HepG2 (cell line): ENCODE measurements around the gene ZNF846. TPM values are rescaled to one million over a fixed set of nuclear protein-coding genes. Genes with fewer than 3 reads are reported as not detected.

ENCODE experiments used
- JUN ChIP-seq: sonication (generic); formaldehyde crosslinking; IDR thresholded peaks from 2 replicates; pipeline ENCODE4 v1.4.0; 2020; ENCODE audit warnings: mild to moderate bottlenecking, missing genetic modification reagents
- KDM4B ChIP-seq: sonication (generic); formaldehyde crosslinking; IDR thresholded peaks from 2 replicates; pipeline ENCODE4 v1.4.0; 2020; ENCODE audit warnings: missing genetic modification reagents
- NRL ChIP-seq: sonication (generic); formaldehyde crosslinking; IDR thresholded peaks from 2 replicates; pipeline ENCODE4 v1.5.0; 2020; ENCODE audit warnings: missing genetic modification reagents, mild to moderate bottlenecking, moderate library complexity, borderline replicate concordance
- PITX1 ChIP-seq: sonication (generic); formaldehyde crosslinking; IDR thresholded peaks from 2 replicates; pipeline ENCODE4 v1.5.1; 2020; ENCODE audit warnings: mild to moderate bottlenecking, missing genetic modification reagents
- RNF2 ChIP-seq: fragments of 450-650 bp; conservative IDR thresholded peaks from 2 replicates; pipeline ENCODE4 v1.6.1; 2016; ENCODE audit warnings: low read depth
- SIN3A ChIP-seq: IDR thresholded peaks from 2 replicates; pipeline ENCODE4 v1.6.1; 2011; ENCODE audit warnings: low read depth, mild to moderate bottlenecking, control low read depth, low read length, borderline replicate concordance
- SNAI1 ChIP-seq: sonication (generic); formaldehyde crosslinking; IDR thresholded peaks from 2 replicates; pipeline ENCODE4 v1.5.0; 2020; ENCODE audit warnings: mild to moderate bottlenecking, missing genetic modification reagents, borderline replicate concordance
- TCF12 ChIP-seq, 2 experiments: fragments of 450-650 bp in 1 of 2; sonication (generic) in 1 of 2; formaldehyde crosslinking in 1 of 2; IDR thresholded peaks; 2 replicates each; pipeline versions ENCODE4 v1.6.1 to v1.8.0; 2017 to 2022; ENCODE audit warnings: antibody characterized with exemption in 1 of 2, mild to moderate bottlenecking in 1 of 2, missing genetic modification reagents in 1 of 2, moderate library complexity in 1 of 2
- ZEB1 ChIP-seq: IDR thresholded peaks from 2 replicates; pipeline ENCODE4 v1.6.1; 2012; ENCODE audit warnings: mild to moderate bottlenecking, low read depth, inconsistent platforms; ENCODE audit not compliant: insufficient replicate concordance
- ZMAT3 ChIP-seq: sonication (generic); formaldehyde crosslinking; conservative IDR thresholded peaks from 2 replicates; pipeline ENCODE4 v1.7.0; 2021; ENCODE audit warnings: missing genetic modification reagents
- ZMYM4 ChIP-seq: sonication (generic); formaldehyde crosslinking; IDR thresholded peaks from 2 replicates; pipeline ENCODE4 v1.8.1; 2023; ENCODE audit warnings: mild to moderate bottlenecking, missing genetic modification reagents
- ZNF513 ChIP-seq: sonication (generic); formaldehyde crosslinking; conservative IDR thresholded peaks from 2 replicates; pipeline ENCODE4 v1.5.0; 2020; ENCODE audit warnings: missing genetic modification reagents
- ZNF546 ChIP-seq: sonication (generic); formaldehyde crosslinking; conservative IDR thresholded peaks from 2 replicates; pipeline ENCODE4 v1.8.1; 2023; ENCODE audit warnings: mild to moderate bottlenecking, missing genetic modification reagents
- ZNF564 ChIP-seq: sonication (generic); formaldehyde crosslinking; IDR thresholded peaks from 2 replicates; pipeline ENCODE4 v1.8.1; 2023; ENCODE audit warnings: mild to moderate bottlenecking, missing genetic modification reagents
- ZNF609 ChIP-seq: sonication (generic); formaldehyde crosslinking; IDR thresholded peaks from 2 replicates; pipeline ENCODE4 v1.4.0; 2020; ENCODE audit warnings: mild to moderate bottlenecking, missing genetic modification reagents, borderline replicate concordance
- ZNF703 ChIP-seq: sonication (generic); formaldehyde crosslinking; IDR thresholded peaks from 2 replicates; pipeline ENCODE4 v1.5.1; 2020; ENCODE audit warnings: missing genetic modification reagents, mild to moderate bottlenecking, moderate library complexity, borderline replicate concordance
- ZNF749 ChIP-seq: sonication (generic); formaldehyde crosslinking; IDR thresholded peaks from 2 replicates; pipeline ENCODE4 v1.8.0; 2022; ENCODE audit warnings: mild to moderate bottlenecking, missing genetic modification reagents, moderate library complexity, borderline replicate concordance
- ZNF790 ChIP-seq: sonication (generic); formaldehyde crosslinking; IDR thresholded peaks from 2 replicates; pipeline ENCODE4 v1.8.0; 2022; ENCODE audit warnings: missing genetic modification reagents, mild to moderate bottlenecking, borderline replicate concordance
- polyA plus RNA-seq, 8 experiments: library from polyadenylated mRNA; depleted of rRNA in 3 of 8; stranded (reverse) in 7 of 8; unstranded in 1 of 8; fragments of >200 nt; fragmentation: Illumina TruSeq in 4 of 8; extraction: Trizol in 4 of 8; gene quantifications; 2 replicates each; pipeline versions ENCODE4 v1.2.1 to v1.2.3, GENCODE V29; 2011 to 2016; ENCODE audit warnings: low read depth in 4 of 8, missing spikeins in 1 of 8, mixed read lengths in 1 of 8; ENCODE audit not compliant: insufficient read depth in 1 of 8
- total RNA-seq, 5 experiments: library from RNA; depleted of rRNA; stranded (reverse); fragments of >200 nt; fragmentation: Illumina TruSeq; extraction: Trizol; gene quantifications; 2 replicates each; pipeline ENCODE4 v1.2.3, GENCODE V29; 2016; ENCODE audit warnings: low read depth in 1 of 5
- TF ChIP-seq, protein P1 (sequence below): IDR thresholded peaks from 2 replicates; pipeline ENCODE4 v1.6.1; 2016

Gene ZNF846
- total and polyA plus RNA-seq, 2 of the 13 experiments (the other 11 are each of a cell fraction or from before 2014, with no cell fraction given): 4.8 to 5.4 TPM

DNA sequence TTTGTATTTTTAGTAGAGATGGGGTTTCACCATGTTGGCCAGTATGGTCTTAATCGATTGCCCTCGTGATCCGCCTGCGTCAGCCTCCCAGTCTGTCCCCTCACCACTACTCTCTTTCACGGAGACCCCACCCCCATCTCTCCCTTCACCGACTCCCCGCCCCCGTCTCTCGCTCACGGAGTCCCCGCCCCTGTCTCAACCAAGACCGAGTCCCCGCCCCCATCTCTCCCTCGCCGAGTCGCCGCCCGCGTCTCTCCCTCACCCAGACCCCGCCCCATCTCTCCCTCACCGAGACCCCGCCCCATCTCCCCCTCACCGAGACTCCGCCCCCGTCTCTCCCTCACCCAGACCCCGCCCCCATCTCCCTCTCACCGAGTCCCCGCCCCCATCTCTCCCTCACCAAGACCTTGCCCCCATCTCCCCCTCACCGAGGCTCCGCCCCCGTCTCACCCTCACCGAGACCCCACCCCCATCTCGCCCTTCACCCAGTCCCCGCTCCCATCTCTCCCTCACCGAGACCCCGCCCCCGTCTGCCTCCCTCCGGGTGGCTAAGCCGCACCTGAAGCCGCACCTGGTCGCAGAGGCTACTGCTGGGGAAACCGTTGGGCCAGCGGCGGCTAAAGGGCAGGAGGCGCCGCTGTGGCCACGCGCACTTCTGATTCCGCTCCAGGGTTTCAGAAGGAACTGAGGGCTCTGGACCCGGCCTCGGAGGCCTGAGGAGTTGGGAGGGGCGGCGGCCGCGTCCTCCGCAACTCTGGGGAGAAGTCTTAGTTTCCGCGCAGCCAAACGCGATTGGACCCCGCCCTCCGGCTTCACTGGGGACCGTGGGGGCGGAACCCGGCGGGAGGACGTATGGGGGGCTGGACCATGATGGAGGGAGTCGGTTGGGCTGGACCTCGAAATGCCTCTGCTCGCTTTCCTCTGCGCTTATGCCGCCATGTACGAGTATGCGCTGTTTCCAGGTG is 17.1 kb upstream of the ZNF846 start (continued):
- 0 out of 2 replicates have a peak, but pooled peaks have one; percentile 20 for TF ChIP-seq ZNF564 (CRISPR knock-in tag)
- no peak for TF ChIP-seq ZNF790 (CRISPR knock-in tag)
- peak; percentile 76; the same call in 1 of the 2 replicates for TF ChIP-seq ZMAT3 (CRISPR knock-in tag)
- no peak for TF ChIP-seq ZNF749 (CRISPR knock-in tag)
- no peak for TF ChIP-seq ZNF513 (CRISPR knock-in tag)
- no peak for TF ChIP-seq JUN (CRISPR knock-in tag)
- peak; percentile 25; the same call in 1 of the 2 replicates for TF ChIP-seq ZNF609 (CRISPR knock-in tag)
- TF ChIP-seq TCF12 (IDR thresholded peaks at IDR 0.05): no peak
- 0 out of 2 replicates have a peak, but pooled peaks have one; percentile 28 for TF ChIP-seq TCF12 (CRISPR knock-in tag; IDR thresholded peaks at IDR 0.05)
- 0 out of 2 replicates have a peak, but pooled peaks have one; percentile 19 for TF ChIP-seq PITX1 (CRISPR knock-in tag)
- no peak for TF ChIP-seq SNAI1 (CRISPR knock-in tag)
- TF ChIP-seq, protein P1, sequence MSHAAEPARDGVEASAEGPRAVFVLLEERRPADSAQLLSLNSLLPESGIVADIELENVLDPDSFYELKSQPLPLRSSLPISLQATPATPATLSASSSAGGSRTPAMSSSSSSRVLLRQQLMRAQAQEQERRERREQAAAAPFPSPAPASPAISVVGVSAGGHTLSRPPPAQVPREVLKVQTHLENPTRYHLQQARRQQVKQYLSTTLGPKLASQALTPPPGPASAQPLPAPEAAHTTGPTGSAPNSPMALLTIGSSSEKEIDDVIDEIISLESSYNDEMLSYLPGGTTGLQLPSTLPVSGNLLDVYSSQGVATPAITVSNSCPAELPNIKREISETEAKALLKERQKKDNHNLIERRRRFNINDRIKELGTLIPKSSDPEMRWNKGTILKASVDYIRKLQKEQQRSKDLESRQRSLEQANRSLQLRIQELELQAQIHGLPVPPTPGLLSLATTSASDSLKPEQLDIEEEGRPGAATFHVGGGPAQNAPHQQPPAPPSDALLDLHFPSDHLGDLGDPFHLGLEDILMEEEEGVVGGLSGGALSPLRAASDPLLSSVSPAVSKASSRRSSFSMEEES (CRISPR knock-in tag): peak; percentile 59
- 0 out of 2 replicates have a peak, but pooled peaks have one; percentile 40 for TF ChIP-seq RNF2
- peak; percentile 41; the same call in 1 of the 2 replicates for TF ChIP-seq ZMYM4 (CRISPR knock-in tag)
- no peak for TF ChIP-seq ZNF546 (CRISPR knock-in tag)
- no peak for TF ChIP-seq ZNF703 (CRISPR knock-in tag)
- peak; percentile 96 for TF ChIP-seq ZEB1
- TF ChIP-seq KDM4B: 0 out of 2 replicates have a peak, but pooled peaks have one; percentile 23
- TF ChIP-seq NRL (CRISPR knock-in tag): peak; percentile 27; the same call in 1 of the 2 replicates
- TF ChIP-seq SIN3A: peak; percentile 73; the same call in 1 of the 2 replicates
